ENCODE measurements around the gene FOXP1.
"Not testable (repeated sequence)": the region's sequence is repeated elsewhere in the genome, so short reads cannot be mapped to it uniquely, and the experiment has no call there.

FOXP1 gene

DNA sequence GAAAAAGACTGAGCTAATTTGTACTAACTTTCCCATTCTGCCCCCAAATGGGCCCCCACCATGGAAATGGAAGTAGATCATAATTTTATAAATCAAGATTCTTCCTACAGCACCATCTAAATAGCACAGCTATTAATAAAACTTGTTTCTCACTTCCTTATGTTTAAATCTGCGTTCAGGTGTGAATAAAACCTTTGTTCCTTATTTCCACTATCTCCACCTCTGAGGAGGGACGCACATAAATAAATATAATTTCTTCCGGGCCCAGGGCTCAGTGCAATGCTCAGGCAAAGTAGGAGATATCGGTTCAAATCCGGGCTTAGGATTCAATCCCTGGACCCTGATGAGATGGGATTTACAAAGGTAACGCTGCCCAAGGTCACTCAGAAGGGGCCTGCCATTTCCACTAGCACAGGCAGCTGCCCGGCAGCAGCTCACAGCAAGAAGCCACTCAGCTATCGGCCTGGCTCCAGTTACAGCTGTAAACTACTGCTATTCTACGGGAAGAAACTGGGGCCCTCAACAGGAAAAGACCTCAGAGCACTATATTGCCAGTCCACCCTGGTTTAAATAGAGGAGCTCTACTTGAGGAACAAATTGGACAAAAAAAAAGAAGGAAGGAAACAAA is 52.5 kb downstream of the FOXP1 start:
- DNase-seq (ENCODE audit: low read depth) = no peak

DNA sequence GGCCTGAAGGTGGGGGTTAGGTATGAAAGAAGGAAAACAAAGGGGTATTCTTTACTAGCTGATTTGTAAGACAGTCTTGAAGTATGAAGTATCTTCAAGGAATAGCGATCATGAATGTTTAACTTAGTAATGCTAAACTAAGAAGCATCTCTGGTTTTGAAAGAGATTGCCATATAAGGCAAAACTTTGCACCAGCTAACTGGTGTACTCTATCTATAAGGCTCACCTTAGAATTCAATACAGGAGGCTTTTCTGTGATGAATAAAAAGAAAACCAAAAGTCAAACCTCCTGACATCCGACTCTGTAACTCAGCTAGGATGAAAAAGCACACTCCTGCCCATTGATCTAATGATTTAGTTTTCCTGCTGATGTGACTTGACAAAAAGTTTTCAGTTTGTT is 54.7 kb downstream of the FOXP1 start:
- DNase-seq (ENCODE audit: low read depth) = no peak

DNA sequence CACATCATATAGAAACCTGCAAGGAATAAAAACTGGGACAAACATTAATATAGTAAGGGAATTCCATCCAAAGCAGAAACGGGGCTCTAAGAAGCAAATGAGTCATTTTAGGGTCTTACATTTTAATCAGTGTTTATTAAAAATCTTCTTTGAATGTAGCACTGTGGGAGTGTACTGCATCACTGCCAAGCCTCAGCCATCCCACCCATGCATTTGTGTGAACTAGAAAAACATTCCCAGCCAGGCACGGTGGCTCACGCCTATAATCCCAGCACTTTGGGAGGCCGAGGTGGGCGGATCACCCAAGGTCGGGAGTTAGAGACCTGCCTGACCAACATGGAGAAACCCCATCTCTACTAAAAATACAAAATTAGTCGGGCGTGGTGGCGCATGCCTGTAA is 57.1 kb downstream of the FOXP1 start:
- DNase-seq (ENCODE audit: low read depth) = not testable (repeated sequence)

DNA sequence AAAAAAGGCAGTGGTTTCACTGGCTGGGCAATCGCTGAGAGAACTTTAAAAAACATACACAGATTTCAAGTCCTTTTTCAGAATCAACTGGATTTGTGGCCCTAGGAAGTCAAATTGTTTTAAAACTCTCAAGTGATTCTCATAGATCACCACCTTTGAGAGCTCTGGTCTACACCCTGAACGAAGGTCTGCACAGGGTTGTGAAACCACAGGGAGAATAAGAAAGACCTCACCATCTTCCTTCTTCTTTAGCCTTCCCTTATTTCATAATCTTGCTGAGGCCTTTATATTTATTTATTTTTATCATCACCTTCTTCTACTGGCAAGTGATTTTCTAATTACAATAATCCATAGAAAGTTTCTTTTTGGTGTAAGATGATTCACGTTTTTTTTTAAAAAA is 58.1 kb downstream of the FOXP1 start:
- DNase-seq (ENCODE audit: low read depth) = no peak

DNA sequence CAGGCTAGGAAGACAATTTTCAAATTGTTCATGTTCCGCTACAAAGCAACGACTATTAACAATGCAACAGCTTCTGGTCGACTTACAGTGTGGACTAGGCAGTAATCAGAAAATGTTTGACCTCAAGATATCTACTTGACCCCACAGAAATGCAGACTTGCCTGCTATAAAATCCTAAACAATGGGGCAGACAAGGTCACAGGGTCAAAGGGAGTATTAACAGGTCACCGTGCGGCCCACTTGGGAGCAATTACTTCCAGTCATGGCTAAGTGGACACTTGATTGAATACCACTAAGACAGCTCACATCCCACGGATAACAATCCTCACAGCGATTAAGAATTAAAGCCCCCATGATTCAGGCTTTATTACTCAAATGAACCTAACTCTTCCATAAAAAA is 58.9 kb downstream of the FOXP1 start:
- DNase-seq (ENCODE audit: low read depth) = no peak

DNA sequence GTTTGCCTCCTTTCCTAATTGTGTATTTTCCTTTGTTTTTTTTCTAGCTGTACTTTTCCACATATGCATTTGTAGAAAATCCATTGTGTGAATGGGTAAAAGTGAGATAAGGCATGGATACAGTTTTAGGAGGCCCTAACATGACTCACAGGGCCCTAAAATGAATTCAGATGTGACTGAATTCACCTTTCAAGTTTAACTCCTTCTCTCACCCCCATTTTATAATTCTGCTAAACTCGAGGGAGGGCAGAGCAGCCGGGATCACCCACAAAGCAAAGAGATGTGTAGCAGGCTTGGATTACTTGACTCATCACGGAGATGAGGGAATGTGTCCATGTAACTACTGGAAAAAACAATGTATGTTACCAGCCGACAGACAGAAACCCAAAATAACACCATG is 59.9 kb downstream of the FOXP1 start:
- DNase-seq (ENCODE audit: low read depth) = no peak

DNA sequence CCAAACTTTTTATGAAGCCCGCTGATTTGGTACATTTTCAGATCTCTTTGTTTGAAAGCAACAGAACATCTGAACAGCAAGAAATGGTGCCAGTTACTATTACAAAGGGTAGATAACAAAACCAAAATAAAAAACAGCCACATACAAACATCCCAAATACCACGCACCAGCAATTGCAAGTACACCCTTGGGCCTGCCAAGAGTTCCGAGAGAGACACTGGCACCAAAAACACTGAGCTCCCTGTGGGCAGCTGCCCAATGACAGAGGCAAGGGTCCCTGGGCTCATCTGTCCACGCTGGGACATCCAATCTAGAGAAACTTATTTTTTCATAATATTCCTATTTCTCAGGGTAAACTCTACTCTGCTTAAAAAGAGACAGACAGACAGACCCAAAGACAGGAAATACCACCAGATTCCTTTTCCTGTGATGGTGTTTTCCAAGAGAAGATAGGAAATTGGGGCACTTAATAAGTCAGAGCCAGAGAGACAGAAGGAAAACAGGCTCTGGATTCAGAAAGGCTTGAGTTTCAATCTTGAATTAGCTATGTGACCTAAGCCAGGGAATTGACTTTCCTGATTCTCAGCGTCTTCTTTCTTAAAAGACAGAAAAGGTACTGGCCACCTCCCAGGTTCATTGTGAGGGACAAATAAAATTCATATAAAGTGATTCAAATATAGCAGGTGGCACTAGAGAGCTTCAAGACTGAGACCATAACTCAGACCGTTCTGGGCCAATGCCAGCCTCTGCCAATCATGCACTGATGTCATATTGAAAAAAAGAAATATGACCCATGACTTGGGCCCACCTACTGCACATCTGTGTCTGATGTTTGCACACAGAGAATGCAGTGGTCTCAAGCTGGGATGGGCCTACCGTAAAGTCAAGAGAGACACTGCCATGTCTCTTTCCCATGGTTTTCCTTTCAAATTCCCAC is 61.3 kb downstream of the FOXP1 start:
- DNase-seq (ENCODE audit: low read depth) = no peak

DNA sequence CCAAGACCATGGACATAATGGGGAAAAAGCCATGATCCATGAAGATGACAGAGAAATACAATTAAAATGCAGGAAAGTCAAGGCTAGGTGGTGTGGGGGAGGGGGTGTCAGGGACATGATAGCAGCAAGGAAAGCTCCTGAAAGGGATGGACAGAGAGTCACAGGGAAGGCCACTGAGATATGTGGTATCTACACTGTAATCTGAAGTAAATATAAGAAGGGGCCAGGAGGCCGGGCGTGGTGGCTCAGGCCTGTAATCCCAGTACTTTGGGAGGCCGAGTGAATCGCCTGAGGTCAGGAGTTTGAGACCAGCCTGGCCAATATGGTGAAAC is 62.5 kb downstream of the FOXP1 start:
- DNase-seq (ENCODE audit: low read depth) = no peak

DNA sequence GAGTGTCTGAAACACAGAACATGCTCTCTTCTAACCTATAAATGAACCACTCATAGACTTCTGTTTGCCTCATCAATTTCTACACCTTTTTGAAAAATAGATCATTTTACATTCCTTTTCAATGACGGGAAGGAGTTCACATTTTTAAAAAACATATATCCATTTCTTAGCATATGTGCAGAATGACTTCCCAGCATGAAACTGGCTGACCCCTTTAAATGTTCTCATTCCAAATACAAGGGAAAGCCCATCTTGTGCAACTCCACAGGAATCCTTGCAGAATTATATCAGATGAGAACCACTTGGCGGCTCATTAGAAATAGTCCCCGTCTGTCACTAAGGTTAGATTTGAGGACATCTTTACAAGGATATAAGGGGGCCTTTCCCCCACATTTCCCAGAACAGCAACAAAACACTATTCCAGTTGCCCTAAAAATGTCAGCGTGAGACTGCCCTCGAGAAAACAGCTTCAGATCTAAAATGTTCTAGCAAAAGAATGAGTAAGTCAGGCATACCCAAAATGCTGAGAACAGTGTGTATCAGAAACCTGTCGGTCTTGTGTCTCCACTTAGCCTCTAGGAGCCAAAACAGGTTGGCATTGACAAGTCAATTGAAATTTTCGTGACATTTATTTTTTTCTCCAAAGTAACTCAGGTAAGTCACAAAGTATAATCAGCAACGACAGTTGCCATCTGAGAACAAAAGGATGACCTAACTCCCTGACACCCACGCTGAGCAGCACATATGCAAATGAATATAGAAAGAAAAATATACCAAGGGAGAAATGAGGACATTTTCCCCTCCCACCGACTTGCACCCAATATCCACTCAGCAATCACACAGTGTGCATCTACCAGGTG is 63.1 kb downstream of the FOXP1 start:
- DNase-seq (ENCODE audit: low read depth) = no peak

DNA sequence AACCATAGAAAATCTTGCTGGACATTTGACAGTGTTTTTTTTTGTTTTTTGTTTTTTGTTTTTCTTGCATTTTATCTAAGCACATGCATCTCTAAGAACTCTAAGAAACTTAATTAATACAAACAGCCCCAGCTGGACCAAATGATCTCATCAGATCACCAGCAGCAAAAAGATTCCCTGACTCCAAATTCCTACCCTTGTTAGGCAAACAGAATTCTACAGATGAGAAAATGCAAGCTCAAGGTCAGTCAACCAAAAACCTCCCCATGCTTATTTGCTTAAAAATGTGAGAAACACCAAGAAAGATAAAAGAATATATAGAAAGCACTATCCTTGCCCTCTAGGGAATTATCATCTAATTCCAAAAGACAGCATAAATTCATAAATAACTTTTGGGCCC is 65.4 kb downstream of the FOXP1 start:
- DNase-seq (ENCODE audit: low read depth) = no peak

DNA sequence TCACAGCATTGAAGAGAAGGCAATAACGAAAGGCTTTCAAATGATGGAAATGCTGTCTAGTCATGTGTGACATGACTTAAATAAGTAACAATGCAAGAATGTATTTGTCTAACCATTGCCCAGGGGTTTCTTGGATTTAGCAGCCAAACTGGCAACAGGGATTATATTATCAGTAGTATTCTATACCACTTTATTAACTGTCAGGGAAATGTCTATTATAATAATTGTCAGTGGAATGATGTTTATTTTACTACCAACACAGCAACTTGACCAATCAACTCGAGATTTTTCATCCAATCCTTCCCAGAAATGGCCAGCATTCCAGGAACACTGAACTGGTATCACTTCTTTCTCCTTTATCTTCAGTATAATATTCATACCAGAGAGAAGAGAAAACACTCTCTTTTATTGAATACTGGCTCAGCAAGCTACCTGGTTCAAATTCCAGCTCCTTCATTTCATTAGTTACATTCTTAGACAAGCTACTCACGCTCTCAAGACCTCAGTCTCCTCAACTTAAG is 66.2 kb downstream of the FOXP1 start:
- no peak for DNase-seq (ENCODE audit: low read depth)

DNA sequence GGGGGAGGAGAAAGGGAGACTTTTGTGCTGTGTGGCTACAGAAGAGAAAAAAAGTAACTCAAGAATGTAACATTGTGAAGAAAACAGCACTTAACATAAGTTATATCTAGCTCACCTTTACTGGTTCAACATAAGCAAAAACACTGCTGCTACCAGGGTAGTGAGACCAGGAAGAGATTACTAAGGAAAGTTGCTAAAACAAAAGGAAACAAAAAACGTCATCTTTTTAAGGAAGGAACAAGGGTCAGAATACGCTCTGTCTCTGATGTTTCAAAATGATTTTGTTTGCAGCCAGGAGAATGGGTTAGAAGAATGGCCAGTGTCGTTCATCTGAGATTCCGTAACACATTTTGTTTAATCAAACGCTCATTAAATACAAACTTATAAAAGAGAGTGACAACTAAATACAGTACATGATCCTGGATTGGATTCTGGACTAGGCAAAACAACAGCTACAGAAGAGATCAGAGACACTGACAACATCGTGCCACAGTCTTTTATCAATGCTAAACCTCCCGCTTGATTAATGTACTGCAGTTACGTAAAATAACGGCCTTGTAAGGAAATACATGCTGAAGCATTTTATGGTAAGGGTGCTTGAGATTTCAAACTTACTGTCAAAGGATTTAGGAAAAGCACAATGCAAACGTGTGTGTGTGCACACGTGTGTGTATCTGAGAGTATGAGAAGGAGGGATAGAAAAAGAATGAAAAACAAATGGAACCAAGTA is 67.7 kb downstream of the FOXP1 start:
- no peak for DNase-seq (ENCODE audit: low read depth)

DNA sequence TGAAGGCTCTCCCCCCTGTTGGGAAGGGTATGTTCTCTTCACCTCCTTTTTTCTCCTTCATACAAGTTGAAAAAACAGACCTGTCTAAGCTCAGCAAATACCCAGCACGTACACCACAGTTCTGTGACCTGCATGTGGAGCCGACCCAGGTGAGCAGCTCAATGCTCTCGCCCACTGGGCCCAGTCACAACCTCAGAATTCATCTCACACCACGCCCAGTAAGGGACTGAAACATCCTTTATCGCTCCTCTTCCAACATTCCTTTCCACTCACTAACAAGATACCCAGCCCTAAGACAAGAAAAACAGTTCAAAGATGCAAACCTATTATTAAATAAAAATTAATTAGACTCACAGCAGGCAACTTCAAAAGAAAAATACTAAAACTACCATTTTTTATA is 68.9 kb downstream of the FOXP1 start:
- no peak for DNase-seq (ENCODE audit: low read depth)

DNA sequence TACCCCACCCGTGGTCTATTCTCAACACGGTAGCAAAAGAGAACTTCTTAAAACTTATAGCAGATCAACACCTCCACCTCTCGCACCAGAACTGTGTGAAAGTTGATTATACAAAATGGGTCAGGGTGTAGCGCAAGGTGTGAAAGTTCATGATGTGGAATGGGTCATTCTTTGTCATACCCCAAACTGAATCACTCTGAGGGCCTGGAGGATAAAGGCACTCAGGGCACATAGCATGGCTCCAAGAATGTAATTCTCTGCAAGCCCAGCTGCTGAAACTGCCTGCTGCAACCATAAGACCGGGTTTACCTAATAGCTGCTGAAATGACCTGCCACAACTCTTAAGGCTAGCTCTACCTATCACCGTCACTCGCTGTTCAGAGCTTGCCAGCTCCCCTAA is 70.0 kb downstream of the FOXP1 start:
- no peak for DNase-seq (ENCODE audit: low read depth)

DNA sequence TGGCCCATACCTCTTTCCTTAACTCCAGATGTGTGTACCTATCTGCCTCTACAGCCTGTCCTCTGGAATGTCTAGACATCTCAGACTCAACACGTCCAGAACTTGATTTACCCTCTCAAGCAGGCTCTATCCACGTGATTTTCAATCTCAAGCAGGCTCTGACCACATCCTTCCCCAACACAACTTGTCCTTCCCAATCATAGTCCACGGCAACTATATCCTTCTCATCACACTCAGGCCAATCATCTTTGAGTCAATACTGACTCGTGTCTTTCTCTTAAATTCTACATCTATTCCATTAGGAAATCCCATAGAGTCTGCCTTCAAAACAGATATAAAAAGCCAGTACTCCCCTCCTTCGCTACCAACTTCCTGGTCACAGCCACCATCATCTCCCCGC is 70.4 kb downstream of the FOXP1 start:
- no peak for DNase-seq (ENCODE audit: low read depth)

DNA sequence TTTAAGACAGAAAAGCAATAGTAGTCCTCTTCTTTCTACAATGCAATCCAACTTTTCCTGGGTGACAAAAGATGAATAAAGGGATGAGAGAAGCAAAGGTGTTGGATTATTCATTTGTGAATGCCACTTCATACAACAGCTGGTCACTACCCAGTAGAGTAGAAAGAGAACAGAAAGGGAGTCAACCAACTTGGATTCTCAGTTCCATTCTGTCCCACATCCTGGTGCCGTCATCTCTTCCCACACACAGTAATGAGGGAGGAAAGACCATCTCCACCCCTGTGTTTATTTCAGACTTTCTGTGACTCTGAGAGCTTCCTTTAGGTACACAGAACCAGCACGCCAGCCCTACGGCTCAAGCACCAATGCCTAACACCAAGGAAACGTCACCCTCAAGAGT is 71.0 kb downstream of the FOXP1 start:
- DNase-seq (ENCODE audit: low read depth) = no peak

DNA sequence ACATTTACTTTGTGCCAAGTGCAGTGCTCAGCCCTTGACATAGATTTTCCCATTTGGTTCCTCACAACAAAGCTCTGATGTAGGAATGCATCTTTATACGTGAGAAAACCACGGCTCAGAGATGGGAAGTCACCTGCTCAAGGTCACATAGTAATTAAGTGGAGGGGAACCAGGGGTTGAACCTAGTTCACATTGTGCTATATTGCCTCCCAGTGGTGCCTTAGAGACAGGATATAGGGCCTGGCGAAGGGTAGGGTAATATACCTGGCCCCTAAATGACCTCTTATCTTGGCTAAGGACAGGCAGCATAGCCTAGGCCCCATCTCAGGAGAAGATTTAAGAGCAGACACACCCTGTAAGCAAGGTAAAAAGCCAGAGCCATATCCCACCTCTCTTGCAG is 71.5 kb downstream of the FOXP1 start:
- no peak for DNase-seq (ENCODE audit: low read depth)

DNA sequence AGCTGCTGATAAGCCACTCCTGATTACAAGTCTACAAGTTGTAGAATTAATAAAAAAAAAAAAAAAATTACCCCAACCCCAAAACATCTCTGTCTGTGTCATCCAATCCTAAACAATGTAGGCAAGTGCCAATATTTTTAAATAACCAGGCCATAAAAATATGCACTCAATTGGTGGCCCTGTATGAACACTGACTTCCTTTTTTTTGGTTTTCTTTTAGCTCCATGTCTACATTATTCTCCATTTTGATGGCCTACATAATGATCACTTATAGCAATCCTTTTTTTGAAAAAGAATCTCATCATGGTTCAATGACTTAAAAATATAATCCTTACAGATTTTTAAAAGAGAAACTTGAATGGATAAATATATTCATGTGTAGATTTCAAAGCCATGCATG is 72.1 kb downstream of the FOXP1 start:
- DNase-seq (ENCODE audit: low read depth) = no peak

DNA sequence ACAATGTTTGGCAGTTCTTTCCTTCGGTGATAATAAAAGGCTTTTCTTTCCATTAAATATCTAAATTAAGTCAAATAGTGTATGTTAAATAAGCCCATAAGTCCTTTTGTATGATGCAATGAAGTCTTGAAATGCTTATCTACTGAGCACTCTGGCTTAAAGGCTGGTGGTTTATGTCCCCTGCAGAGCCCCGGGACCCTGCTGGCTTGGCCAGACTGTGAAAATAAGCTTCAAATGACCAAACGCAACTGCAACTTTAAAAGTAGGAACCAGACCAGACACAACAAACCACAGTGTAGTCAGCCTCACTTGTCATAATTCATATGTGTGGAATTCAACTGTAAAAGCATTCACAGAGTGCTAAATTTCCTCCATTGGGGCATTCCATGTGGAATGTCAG is 72.5 kb downstream of the FOXP1 start:
- no peak for DNase-seq (ENCODE audit: low read depth)

DNA sequence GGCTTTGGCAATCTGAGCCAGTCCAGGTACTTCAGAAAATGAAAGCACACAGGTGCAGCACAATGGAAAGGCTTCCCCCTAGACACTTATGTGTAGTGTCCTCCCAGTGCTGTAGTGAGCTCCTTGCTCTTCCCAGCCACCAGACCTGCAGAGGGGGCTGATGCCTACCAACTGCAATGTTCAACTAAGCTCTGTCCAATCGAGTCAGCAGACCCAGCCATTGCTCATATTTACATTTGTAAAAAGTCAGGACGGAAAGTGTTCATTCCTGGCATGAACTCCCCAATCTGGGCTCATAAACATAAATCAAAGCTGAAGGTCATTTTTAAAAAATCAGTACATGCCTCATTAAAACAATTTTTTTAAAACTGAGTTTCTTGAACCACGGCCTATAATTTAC is 73.0 kb downstream of the FOXP1 start:
- DNase-seq (ENCODE audit: low read depth) = no peak

DNA sequence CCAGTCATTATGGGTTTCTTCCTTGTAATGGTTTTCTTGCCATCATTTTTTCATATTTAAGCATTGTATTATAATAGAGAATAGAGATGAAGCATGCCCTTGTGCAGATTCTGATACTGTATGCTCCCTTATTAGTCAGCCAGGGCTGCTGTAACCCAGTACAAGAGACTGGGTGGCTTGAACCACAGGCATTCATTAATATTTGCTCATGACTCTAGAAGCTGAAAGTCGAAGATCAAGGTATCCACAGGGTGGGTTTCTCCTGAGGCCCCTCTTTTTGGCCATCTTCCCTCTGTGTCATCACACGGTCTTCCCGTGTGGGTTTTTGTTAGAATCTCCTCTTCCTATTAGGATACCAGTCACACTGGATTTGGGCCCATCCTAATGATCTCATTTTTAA is 74.5 kb downstream of the FOXP1 start:
- no peak for DNase-seq (ENCODE audit: low read depth)

DNA sequence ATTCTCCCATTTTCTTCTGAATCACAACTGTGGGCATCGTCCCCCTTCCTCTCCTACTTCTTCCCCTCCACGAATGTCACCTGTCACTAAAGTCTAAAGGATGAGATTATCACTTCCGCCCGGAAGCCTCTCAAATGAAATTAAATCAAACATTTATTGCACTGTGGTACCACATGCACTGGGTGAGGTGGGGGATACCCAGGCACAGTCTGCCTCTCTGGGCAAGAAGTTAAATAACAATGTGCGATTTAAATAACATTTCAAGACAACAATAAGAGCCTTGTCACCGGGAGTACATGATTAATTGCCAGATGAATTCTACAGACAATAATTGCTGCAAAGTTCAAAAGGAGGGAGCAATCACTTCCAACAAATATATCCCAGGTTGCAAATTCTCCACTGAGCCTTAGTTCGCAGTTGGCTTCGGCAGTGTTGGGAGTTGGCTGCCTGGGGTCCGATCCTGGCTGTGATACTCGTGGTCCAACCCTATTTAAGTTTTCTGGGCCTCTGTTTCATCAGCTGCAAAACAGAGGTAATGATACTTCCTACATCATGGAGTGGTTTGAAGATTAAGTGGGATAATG is 77.7 kb downstream of the FOXP1 start:
- DNase-seq (ENCODE audit: low read depth) = no peak
